GM12878 (cell line): ENCODE data around the gene PMIS2.

Source experiments
- CTCF ChIP-seq, 3 experiments: IDR thresholded peaks in 2 of 3; conservative IDR thresholded peaks in 1 of 3; 2 replicates each; pipeline ENCODE4 v1.5.1; 2011; ENCODE audit warnings: low read depth in 3 of 3, low read length in 3 of 3, mild to moderate bottlenecking in 3 of 3, control low read depth in 2 of 3, moderate library complexity in 2 of 3, inconsistent platforms in 1 of 3, mixed read lengths in 1 of 3; ENCODE audit not compliant: control insufficient read depth in 2 of 3, insufficient read depth in 1 of 3; ENCODE audit errors: extremely low read depth in 1 of 3
- FOXK2 ChIP-seq: fragments of 450-650 bp; IDR thresholded peaks from 2 replicates; pipeline ENCODE4 v1.6.1; 2017; ENCODE audit warnings: mild to moderate bottlenecking, moderate library complexity
- MYC ChIP-seq: IDR thresholded peaks from 2 replicates; pipeline ENCODE4 v1.6.1; 2011; ENCODE audit warnings: mild to moderate bottlenecking, low read length, moderate library complexity, inconsistent platforms; ENCODE audit not compliant: insufficient read depth, insufficient replicate concordance, insufficient read length, severe bottlenecking
- RB1 ChIP-seq: fragments of 450-650 bp; formaldehyde crosslinking; IDR thresholded peaks from 2 replicates; pipeline ENCODE4 v1.6.1; 2017; ENCODE audit warnings: mild to moderate bottlenecking, borderline replicate concordance
- SREBF2 ChIP-seq: IDR thresholded peaks from 2 replicates; pipeline ENCODE4 v1.6.1; 2012; ENCODE audit warnings: mild to moderate bottlenecking, low read length

DNA sequence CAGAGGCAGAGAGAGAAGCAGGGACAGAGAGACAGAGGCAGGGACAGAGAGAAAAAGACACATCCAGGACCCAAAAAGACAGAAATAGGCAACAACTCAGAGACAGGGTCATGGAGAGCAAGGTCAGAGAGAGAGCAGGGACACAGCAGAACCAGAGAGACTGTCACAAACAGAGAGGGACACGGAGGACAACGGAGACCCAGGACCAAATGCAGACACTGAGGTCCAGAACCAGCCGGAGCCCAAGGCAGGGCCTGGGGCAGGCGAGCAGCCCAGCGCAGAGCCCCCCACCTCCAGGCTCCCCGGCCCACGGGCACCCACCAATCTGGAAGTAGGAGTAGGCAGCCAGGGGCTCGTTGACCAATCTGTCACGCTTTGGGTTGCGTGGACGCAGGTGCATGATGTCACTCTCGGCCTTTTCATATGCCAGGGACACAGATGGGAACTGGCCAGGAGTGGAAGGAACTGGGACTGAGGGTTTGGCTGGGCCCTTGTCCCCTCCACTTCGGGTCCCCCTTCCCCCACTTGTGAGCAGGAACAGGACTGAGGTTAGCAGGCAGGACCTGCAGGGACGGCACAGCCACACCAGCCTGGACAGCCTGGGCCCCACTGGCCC lies 32.5 kb upstream of the PMIS2 start:
- TF ChIP-seq FOXK2 (no peak), MYC (no peak), RB1 (no peak), CTCF (IDR thresholded peaks at IDR 0.05 in 2 of 3, conservative IDR thresholded peaks at IDR 0.05 in 1 of 3; ENCODE audit: control insufficient read depth in 2 of 3, extremely low read depth in 1 of 3, insufficient read depth in 1 of 3, low read depth in 3 of 3, low read length in 3 of 3) (no peak), SREBF2 (no peak)
